ENCODE results near the gene TNFRSF6B. TPM values are rescaled to one million over a fixed set of nuclear protein-coding genes. Genes with fewer than 3 reads are reported as not detected.

The TNFRSF6B gene
- total RNA-seq, 1 donor from 2014 or later, result 7.1 TPM

DNA sequence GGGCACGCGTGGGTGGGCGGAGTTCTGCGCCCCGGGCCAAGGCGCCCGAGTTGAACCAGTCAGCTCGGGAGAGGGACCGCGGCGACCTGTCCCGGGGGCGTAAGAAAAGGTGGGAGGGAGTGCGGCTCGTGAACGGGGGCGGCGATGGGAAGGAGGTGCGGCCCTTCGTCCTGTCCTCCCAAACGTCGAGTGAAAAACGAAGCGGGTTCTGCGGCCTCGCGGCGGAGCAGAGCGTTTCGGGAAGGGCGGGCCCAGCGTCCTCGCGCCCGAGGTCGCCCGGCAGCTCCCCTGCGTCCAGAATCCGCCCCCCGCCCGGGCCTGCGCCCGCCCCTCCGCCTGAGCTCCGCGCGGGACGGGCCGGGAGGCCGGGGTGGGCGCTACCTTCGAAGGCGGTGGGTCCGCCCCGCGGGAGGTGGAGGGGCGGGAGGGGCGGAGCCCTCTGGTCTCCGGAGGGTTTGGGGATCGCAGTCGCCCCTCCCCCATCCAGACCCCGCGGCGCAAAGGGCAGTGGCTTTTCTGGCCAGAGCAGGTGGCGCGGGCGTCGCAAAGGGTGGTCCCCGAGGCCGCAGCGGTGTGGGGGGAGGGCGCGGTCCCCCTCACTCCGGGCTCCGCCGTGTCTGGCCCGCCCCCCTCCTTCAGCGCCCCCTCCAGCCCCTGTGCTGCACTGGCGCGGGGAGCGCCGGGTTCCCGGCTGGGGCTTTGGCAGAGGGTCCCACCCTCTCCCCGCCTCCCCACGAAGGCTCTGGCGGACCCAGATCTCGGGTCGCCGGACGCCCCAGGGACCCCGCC lies 44.1 kb upstream of the TNFRSF6B start:
- no peak for DNase-seq (ENCODE audit: low read depth)
- Histone ChIP-seq H3K4me3 (ENCODE audit: low read depth, low read length) (peak overlapping the region; percentile 20), H3K27me3 (ENCODE audit: control insufficient read depth, insufficient read depth, low read length) (no peaks in the 10 kb centered on the region), H3K36me3 (ENCODE audit: control insufficient read depth, insufficient read depth, low read length) (no peaks in the 10 kb centered on the region)
- FAIRE-seq, result no peak
- TF ChIP-seq, protein P1, sequence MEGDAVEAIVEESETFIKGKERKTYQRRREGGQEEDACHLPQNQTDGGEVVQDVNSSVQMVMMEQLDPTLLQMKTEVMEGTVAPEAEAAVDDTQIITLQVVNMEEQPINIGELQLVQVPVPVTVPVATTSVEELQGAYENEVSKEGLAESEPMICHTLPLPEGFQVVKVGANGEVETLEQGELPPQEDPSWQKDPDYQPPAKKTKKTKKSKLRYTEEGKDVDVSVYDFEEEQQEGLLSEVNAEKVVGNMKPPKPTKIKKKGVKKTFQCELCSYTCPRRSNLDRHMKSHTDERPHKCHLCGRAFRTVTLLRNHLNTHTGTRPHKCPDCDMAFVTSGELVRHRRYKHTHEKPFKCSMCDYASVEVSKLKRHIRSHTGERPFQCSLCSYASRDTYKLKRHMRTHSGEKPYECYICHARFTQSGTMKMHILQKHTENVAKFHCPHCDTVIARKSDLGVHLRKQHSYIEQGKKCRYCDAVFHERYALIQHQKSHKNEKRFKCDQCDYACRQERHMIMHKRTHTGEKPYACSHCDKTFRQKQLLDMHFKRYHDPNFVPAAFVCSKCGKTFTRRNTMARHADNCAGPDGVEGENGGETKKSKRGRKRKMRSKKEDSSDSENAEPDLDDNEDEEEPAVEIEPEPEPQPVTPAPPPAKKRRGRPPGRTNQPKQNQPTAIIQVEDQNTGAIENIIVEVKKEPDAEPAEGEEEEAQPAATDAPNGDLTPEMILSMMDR (IDR thresholded peaks at IDR 0.05; ENCODE audit: insufficient read depth, low read length, severe bottlenecking), result no peak

GRCh38 chr20:63653041-63653973 lies 43.1 kb upstream of the TNFRSF6B start, which contains the start of gene STMN3:
TSS of gene STMN3 (minus strand) at chr20:63653424. CDS start at chr20:63653345, 79 bp downstream.
- H3K36me3 ChIP-seq (ENCODE audit: control insufficient read depth, insufficient read depth, low read length), result no peaks in the 10 kb centered on the region
- TF ChIP-seq, protein P1 (IDR thresholded peaks at IDR 0.05; ENCODE audit: insufficient read depth, low read length, severe bottlenecking), result no peak
- DNase-seq (ENCODE audit: low read depth), result peak; percentile 47
- no peak for FAIRE-seq
- no peaks in the 10 kb centered on the region for H3K27me3 ChIP-seq (ENCODE audit: control insufficient read depth, insufficient read depth, low read length)
- peak within 1 kb of the TSS; percentile 23 for H3K4me3 ChIP-seq (ENCODE audit: low read depth, low read length)

DNA sequence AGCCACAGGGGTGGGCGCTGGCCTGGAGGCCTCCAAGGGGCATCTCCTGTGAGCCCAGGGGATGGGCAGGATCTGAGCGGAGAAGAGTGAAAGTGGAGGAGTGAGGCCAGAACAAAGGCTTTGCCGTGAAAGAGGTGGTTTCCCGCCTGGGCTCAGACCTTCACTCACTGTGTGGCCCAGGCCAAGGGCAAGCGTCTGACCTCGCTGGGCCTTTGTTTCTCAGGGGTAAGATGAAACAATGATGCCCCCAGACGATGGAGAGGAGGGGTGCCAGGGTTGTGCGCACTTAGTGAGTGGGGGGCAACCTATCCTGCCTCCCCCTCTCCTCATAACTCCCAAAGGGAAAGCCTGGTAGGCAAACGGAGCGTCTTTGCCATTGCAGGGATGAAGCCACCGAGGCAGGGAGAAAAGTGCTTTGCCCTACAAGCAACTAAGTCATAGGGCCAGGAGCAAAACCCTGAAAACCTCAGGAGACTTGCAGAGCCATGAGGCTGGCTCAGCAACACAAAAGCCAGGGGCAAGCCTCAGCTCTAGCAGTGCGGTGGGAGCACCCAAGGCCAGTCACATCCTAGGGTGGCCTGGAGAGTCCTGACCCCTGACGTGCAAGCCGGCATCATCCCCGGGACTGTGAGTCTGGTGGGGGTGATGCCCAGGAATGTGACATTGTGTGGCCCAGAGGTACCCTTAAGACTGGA lies 42.3 kb upstream of the TNFRSF6B start:
- DNase-seq (ENCODE audit: low read depth) (no peak), FAIRE-seq (no peak)
- Histone ChIP-seq H3K27me3 (ENCODE audit: control insufficient read depth, insufficient read depth, low read length) (no peaks in the 10 kb centered on the region), H3K4me3 (ENCODE audit: low read depth, low read length) (no peak overlapping the region), H3K36me3 (ENCODE audit: control insufficient read depth, insufficient read depth, low read length) (no peaks in the 10 kb centered on the region)
- TF ChIP-seq, protein P1 (IDR thresholded peaks at IDR 0.05; ENCODE audit: insufficient read depth, low read length, severe bottlenecking), result no peak

- DNase-seq (ENCODE audit: low read depth) (no peak), FAIRE-seq (no peak)
- TF ChIP-seq, protein P1 (IDR thresholded peaks at IDR 0.05; ENCODE audit: insufficient read depth, low read length, severe bottlenecking), result no peak
- Histone ChIP-seq H3K36me3 (ENCODE audit: control insufficient read depth, insufficient read depth, low read length) (no peaks in the 10 kb centered on the region), H3K27me3 (ENCODE audit: control insufficient read depth, insufficient read depth, low read length) (no peaks in the 10 kb centered on the region), H3K4me3 (ENCODE audit: low read depth, low read length) (no peak overlapping the region)
Measured at GRCh38 chr20:63655249-63655648, 41.2 kb upstream of the TNFRSF6B start.

GRCh38 chr20:63656451-63656850 lies 40.0 kb upstream of the TNFRSF6B start:
- H3K27me3 ChIP-seq (ENCODE audit: control insufficient read depth, insufficient read depth, low read length), result no peaks in the 10 kb centered on the region
- H3K4me3 ChIP-seq (ENCODE audit: low read depth, low read length), result no peak overlapping the region
- DNase-seq (ENCODE audit: low read depth), result no peak
- TF ChIP-seq, protein P1 (IDR thresholded peaks at IDR 0.05; ENCODE audit: insufficient read depth, low read length, severe bottlenecking), result no peak
- FAIRE-seq, result no peak
- H3K36me3 ChIP-seq (ENCODE audit: control insufficient read depth, insufficient read depth, low read length), result no peaks in the 10 kb centered on the region
